HG03175 (cell line): ENCODE measurements around the gene FAM209B.
"Not testable (repeated sequence)": the region's sequence is repeated elsewhere in the genome, so short reads cannot be mapped to it uniquely, and the experiment has no call there.

ENCODE experiments used
- ATAC-seq: cut with Tn5 transposase; IDR thresholded peaks from one replicate; pipeline ENCODE4 v1.9.1; 2021; ENCODE audit warnings: mild to moderate bottlenecking, moderate library complexity; ENCODE audit not compliant: unreplicated experiment

FAM209B gene

GRCh38 chr20:56537997-56538396, 5.0 kb downstream of the FAM209B start:
- no peak for ATAC-seq

- no peak for ATAC-seq
These were observed 7.4 kb downstream of the FAM209B start for GRCh38 chr20:56540415-56540814.

- ATAC-seq: no peak
These were observed 9.5 kb downstream of the FAM209B start for GRCh38 chr20:56542489-56543030.

- ATAC-seq: no peak
These were observed 18.5 kb downstream of the FAM209B start for GRCh38 chr20:56551571-56551970.

GRCh38 chr20:56552911-56553629, 20.0 kb downstream of the FAM209B start:
- no peak for ATAC-seq

GRCh38 chr20:56554869-56555268, 21.8 kb downstream of the FAM209B start:
- peak; percentile 92 for ATAC-seq

GRCh38 chr20:56558968-56559367, 25.9 kb downstream of the FAM209B start:
- ATAC-seq: no peak

GRCh38 chr20:56564526-56564925, 31.5 kb downstream of the FAM209B start:
- ATAC-seq: not testable (repeated sequence)

GRCh38 chr20:56565511-56565910, 32.5 kb downstream of the FAM209B start:
- no peak for ATAC-seq

- ATAC-seq: no peak
These were observed 33.6 kb downstream of the FAM209B start for GRCh38 chr20:56566621-56567020.

- ATAC-seq: no peak
These were observed 37.8 kb downstream of the FAM209B start for GRCh38 chr20:56570832-56571231.

GRCh38 chr20:56572172-56572571, 39.1 kb downstream of the FAM209B start:
- ATAC-seq: no peak

GRCh38 chr20:56573986-56574385, 40.9 kb downstream of the FAM209B start:
- no peak for ATAC-seq

- no peak for ATAC-seq
These were observed 41.6 kb downstream of the FAM209B start for GRCh38 chr20:56574531-56575142.

- no peak for ATAC-seq
These were observed 42.1 kb downstream of the FAM209B start for GRCh38 chr20:56575157-56575556.

- ATAC-seq: no peak
These were observed 42.9 kb downstream of the FAM209B start for GRCh38 chr20:56575961-56576360.

- ATAC-seq: no peak
These were observed 46.3 kb downstream of the FAM209B start for GRCh38 chr20:56579301-56579710.

GRCh38 chr20:56580226-56580625, 47.2 kb downstream of the FAM209B start:
- ATAC-seq: no peak

GRCh38 chr20:56581701-56582100, 48.7 kb downstream of the FAM209B start:
- ATAC-seq: no peak

- ATAC-seq: no peak
These were observed 49.5 kb downstream of the FAM209B start for GRCh38 chr20:56582542-56582941.

GRCh38 chr20:56584916-56585315, 51.9 kb downstream of the FAM209B start:
- ATAC-seq: no peak
